ENCODE measurements around the gene ST6GALNAC4.
A peak's percentile ranks its signal among the peaks of the same experiment; 100 is the strongest.

Gene ST6GALNAC4

GRCh38 chr9:127928676-127929624 lies 12.1 kb upstream of the ST6GALNAC4 start:
- DNase-seq: no peak

- no peak for DNase-seq
Measured at GRCh38 chr9:127927988-127928675, 11.3 kb upstream of the ST6GALNAC4 start.

- DNase-seq: peak; percentile 70 to 76
Measured at GRCh38 chr9:127927201-127927987, 10.6 kb upstream of the ST6GALNAC4 start.

- peak in 1 of 2 donors; percentile 31 for DNase-seq
Measured at GRCh38 chr9:127926906-127927200, 10.0 kb upstream of the ST6GALNAC4 start.

GRCh38 chr9:127925959-127926905 lies 9.4 kb upstream of the ST6GALNAC4 start:
- DNase-seq: no peak

- no peak for DNase-seq
Measured at GRCh38 chr9:127924736-127925444, 8.0 kb upstream of the ST6GALNAC4 start.

GRCh38 chr9:127923771-127924170 lies 6.9 kb upstream of the ST6GALNAC4 start:
- no peak for DNase-seq

- no peak for DNase-seq
Measured at GRCh38 chr9:127923046-127923445, 6.2 kb upstream of the ST6GALNAC4 start.

- DNase-seq: peak; percentile 85 to 87
Measured at GRCh38 chr9:127921557-127922120, 4.8 kb upstream of the ST6GALNAC4 start.

- no peak for DNase-seq
Measured at GRCh38 chr9:127920794-127921193, 4.0 kb upstream of the ST6GALNAC4 start.

GRCh38 chr9:127919253-127919815 lies 2.5 kb upstream of the ST6GALNAC4 start:
- DNase-seq: peak in 1 of 2 donors; percentile 36

- DNase-seq: no peak
Measured at GRCh38 chr9:127918183-127919107, 1.6 kb upstream of the ST6GALNAC4 start.

- DNase-seq: no peak
Measured at GRCh38 chr9:127917603-127918002, 762 bp upstream of the ST6GALNAC4 start.

- DNase-seq: peak; percentile 16 to 22
Measured at GRCh38 chr9:127915801-127916719, 781 bp downstream of the ST6GALNAC4 start.

GRCh38 chr9:127915325-127915752 lies 1.5 kb downstream of the ST6GALNAC4 start:
- peak; percentile 16 to 25 for DNase-seq

- no peak for DNase-seq
Measured at GRCh38 chr9:127913682-127914081, 3.2 kb downstream of the ST6GALNAC4 start.

- DNase-seq: no peak
Measured at GRCh38 chr9:127912882-127913281, 4.0 kb downstream of the ST6GALNAC4 start.

GRCh38 chr9:127912296-127912695 lies 4.5 kb downstream of the ST6GALNAC4 start:
- no peak for DNase-seq

All from stimulated activated CD4-positive, alpha-beta T cell treated with anti-CD3 and anti-CD28 coated beads, Interleukin-2, amount 100 ng/mL, for 24 hours (primary cell).